ENCODE measurements around the gene SLX9.
"Not testable (repeated sequence)": the region's sequence is repeated elsewhere in the genome, so short reads cannot be mapped to it uniquely, and the experiment has no call there.

Gene SLX9

DNA sequence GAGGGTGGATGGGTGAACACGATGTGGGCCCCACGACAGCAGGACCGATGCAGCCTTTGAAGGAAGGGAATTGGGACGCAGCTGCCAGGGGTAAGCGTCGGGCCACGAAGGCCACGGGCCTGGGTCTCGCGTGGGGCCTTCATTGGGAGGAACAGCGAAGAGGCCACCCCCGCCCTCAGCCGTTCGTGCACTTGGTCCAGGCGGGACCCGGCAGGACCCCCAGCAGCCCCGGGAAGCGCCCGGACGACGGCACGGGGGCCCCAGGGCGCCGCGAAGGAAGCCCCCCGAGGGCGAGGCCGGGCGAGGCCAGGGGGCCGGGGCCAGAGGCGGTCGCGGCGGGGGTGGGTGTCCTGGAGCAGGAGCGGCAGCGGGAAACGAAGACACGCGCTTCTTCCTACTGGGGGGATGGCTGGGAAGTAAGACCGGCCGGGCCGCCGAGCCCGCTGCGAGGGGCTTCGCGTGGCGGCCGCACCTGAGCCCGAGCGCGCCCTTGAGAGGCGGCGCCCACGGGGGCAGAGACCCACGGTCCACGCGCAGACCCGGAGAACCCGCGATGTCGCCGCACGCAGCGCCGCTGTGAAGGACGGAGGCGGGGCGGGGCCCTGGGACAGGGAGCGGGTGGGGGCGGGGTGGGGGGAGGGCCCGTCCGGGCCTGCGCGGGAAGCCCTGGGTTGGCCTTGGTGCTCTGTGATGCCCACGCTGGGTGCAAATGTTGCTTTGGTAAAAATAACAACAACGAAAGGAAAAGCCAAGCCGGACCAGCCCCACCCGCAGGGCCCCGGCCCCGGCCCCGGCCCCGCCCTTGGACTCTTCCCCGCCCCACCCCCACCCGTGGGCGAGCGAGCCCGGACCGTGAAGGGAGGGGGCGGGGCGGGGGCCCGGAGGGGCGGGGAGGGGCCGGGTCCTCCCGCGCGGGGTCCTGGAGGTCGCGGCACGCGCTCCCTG, 78.6 kb downstream of the SLX9 start:
- no peak for DNase-seq

DNA sequence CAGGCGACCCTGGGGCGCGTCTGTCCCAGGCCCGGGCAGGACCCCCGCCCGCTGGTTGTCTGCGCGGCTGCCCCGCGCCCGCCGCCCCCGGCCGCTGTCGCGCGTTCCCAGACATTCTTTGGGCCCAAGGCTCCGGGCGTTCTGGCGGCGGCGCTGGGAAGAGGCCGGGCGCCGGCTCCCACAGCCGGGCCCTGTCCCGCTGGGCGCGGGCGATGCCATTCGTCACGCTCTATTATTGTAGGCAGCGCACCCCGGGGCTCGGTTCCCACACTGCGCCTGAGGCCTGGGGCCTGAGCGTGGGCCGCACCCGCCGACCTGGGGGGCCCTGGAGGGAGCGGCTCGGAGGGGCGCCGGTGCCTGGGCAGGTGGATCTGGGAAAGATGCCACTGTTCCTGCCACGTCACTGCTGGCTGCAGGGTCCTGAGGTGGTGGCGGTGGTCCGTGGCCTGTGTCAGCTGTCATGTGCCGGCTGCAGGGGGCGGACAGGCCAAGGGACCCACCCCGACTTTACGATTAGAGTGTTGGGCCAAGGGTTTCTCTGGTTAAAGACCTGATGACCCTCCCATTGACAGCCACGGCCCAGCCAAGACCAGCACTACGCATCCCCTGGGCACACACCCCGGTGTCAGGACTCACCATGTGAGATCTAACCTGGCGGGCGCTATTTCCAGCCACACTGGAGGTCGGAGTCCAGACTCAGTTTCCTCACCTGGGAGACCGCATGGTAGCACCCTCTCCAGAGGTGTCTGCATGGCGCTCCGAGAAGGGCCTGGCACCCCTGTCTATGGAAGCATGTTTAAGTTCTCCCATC, 79.5 kb downstream of the SLX9 start:
- peak; percentile 58 for DNase-seq

DNA sequence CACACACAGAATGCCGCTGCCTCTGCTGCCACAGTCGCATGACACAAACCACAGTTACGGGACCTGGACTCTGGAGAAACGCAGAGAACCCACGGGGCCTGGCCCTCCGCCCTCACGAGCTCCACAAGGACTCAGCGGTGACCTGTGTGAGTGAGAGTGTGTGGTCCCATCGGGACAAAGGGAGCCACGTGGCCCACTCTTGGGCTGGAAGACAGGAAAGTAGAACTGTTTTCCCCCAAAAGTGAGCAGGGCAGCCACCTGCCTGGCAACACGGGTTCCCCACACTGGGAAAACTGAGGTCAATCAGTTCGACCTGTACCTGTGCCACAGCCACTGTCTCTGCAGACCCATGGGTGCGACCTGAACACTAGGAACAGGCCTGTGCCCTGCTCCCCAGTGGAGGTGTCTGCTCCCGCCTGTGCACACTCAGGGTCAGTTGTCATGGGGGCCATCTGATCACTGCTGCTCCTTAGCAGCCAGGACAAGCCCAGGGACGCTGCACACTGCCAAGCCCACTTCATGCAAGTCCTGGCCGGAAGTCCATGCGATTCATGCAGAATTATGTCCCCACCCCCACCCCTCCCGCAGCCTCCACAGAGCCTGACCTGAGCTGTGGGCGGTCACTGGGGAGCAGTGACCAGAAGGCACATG, 80.2 kb downstream of the SLX9 start:
- DNase-seq: no peak

DNA sequence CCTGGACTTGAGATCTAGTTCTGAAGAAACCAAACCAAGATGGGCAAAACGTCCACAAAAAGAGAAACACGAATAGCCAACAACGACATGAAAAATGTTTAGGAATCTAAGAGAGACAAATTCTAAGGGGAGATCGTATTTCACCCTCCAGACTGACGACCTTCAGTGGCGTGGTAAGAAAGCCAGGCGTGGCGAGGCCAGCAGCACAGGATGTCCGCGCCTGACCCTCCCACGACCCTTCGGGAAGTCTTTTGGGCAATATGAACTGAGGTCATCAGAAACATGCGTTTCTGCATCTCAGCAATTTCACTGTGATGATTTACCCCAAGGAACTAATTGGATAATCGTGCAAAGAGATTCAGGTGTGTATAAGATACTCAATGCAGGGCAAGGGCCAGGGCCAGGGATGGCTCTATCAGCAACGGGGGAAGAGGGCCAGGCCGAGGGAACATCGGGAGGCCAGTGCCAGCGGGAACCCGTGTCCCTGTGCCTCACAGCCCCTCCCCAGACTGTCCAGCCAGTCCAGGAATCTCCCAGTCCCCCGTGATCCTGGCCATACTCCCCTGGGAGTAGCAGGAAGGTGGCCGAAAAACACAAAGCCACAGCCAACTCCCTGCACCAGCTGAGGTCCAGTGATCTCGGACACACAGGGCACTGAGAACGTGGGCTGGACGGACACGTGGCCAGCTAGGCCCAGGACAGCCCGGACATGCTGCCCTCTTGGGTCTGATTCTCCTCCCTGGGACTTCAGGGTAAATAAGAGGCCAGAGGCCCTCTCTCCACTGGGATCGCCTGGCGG, 81.0 kb downstream of the SLX9 start:
- DNase-seq: no peak

DNA sequence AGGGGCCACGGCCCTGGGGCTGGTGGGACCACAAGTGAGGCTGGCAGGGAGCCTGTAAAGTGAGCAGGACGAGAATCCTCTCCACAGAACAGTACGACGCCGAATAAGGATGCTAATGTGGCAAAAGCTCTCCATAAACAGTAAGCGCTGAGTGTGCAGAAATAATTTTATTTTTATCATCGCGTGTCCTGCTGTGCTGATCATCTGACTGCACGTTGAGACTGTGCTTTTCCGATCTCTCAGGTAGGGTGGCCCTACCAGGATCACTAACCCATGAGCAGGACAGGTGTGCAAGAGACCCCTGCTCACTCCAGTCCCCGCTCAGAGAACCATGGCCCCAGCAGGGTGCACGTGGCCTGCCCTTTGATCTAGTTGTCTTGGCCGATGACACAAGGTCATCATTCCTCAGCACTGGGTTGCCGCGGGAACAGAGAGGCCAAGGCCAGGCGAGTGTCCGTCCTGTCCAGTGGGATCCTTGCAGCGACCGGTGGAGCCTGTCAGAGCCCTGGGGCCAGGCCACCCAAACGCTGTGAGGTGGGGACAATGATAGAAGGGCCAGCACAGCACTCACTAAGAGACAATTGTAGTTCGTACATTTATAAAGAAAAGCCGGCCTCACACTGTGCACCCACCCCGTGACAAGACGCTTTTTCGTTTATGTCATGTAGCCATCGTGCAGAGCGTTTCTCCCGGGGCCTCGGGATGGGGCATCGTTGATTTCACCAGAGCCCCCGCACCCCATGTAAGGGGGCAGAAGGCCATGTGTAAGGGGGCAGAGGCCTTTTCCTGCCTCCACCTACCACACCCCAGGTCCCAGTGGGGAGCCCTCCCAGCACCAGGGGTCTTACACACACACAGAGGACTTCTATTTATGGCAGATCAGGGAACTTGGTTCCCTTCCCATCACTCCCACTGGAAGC, 81.9 kb downstream of the SLX9 start:
- no peak for DNase-seq

DNA sequence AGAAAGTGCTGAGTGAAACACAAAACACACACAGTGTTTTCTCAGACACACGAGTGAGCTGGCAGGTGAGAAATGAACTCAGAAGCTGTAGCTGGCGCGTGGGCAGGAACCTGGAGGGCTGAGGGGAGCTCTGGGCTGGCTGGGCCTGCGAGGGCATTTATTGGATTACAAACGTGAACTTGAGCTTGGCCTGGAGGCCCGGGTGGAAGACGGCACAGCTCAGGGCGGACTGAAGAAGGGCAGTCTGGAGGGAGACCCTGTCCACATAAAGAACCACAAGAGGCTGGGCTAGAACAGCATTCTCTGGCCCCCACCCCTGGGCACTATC, 82.5 kb downstream of the SLX9 start:
- no peak for DNase-seq

DNA sequence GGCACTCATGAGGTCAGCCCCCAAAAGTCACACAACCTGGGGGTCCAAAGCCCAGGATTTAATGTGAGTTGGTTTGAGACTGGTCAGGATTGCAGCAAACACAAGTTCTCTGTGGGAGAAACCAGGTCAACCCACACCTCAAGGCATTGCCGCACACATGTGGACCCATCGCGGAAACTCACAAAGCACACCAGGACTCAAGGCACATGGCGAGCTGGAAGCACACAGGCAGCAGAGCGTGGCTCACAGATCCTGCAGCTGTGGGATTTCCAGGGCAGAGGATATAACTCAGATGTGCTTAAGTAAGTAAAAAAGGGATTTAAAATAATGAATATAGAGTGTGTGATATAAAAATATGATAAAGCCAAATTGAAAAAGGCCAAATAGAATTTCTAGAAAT, 82.9 kb downstream of the SLX9 start:
- DNase-seq: no peak

DNA sequence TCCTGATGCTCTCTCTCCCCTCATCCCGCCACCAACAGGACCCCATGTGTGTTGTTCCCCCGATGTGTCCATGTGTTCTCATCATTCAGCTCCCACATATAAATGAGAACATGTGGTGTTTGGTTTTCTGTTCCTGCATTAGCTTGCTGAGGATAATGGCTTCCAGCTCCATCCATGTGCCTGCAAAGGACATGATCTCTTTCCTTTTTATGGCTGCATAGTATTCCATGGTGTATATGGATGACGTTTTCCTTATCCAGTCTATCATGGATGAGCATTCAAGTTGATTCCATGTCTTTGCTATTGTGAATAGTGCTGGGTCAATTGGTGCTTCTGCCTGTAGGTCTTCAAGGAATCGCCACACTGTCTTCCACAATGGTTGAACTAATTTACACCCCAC, 84.7 kb downstream of the SLX9 start:
- DNase-seq: not testable (repeated sequence)

DNA sequence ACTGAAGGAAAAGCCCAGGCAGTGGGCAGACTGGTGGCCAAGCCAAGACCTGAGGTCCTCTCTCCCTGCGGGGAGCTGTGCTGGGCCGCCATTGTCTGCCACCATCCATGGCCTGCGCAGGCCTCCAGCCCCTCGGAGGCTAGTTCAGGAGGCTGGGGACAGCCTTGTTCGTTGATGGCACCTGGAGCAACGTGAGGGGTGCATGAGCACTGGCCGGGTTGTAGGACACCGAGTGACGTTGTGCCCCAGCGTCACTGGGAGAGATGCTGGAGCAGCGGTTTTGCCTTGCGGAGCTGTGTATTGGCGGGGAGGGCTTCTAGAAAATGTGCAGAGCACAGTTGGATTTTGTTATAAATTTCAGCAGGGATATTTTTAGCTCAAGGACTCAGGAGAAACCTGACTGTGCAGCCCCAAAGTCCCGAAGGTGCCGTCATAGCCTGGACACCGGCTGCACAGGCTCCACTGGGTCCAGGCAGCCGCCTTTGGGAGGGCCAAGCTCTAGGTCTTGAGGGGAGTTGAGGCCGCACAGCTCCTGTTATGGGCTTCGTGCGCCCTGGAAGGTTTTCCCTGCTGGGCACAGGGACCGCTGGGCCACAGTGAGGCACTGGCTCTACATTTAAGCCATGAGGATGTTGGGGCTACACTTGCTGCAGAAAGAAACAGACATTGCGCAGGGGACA, 86.4 kb downstream of the SLX9 start:
- no peak for DNase-seq
